ENCODE data around the gene NUP205. TPM values are rescaled to one million over a fixed set of nuclear protein-coding genes. Genes with fewer than 3 reads are reported as not detected.
"Not testable (repeated sequence)": the region's sequence is repeated elsewhere in the genome, so short reads cannot be mapped to it uniquely, and the experiment has no call there.

The NUP205 gene
- total RNA-seq, 8 experiments from 2014 or later, result 26.2 to 68.4 (median 32.7) TPM

DNA sequence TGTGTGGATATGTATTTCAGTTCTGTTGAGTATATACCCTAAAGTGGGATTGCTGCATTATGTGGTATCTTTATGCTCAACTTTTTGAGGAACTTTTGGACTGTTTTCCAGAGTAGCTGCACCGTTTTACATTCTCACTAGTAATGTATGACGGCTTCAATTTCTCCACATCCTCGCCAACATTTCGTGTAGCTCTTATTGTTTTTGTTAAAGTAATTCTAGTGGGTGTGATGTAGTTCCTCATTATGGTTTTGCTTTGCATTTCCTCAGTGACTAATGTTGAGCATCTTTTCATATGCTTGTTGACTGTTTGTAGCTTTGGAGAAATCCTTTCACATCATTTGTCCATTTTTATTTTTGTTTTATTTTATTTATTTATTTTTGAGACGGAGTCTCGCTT, 109.1 kb downstream of the NUP205 start:
- in situ Hi-C loops (cut with MboI; ENCODE audit: low pct_unique_long_range_greater_than_20kb in 2 of 9, low sequenced_read_pairs in 9 of 9, unreplicated experiment in 9 of 9), result loop anchor here in 1 of 9 experiments (25.0 kb wide), 1 partner anchor 345 kb away; no protein-coding TSS in a partner anchor
- ATAC-seq (replicated peaks in 6 of 8), result no peak
- Histone ChIP-seq H3K4me3 (no peak overlapping the region), H3K27ac (no peak overlapping the region), H3K4me1 (replicated peaks in 1 of 2) (peaks cover 9 to 10% of the 10 kb centered on the region in 2 donors)
- WGBS, 10 experiments, result 66 to 97% (median 84%) methylated on average over 3 to 6 of the region's 6 CpGs; no CpG with 5 or more reads in 1 of the 10 experiments

- not testable (repeated sequence) for H3K4me1 ChIP-seq (replicated peaks in 1 of 2); H3K4me3 ChIP-seq; H3K27ac ChIP-seq; ATAC-seq (replicated peaks in 6 of 8)
- in situ Hi-C loops (cut with MboI; ENCODE audit: low pct_unique_long_range_greater_than_20kb in 2 of 9, low sequenced_read_pairs in 9 of 9, unreplicated experiment in 9 of 9), result loop anchor here in 1 of 9 experiments (25.0 kb wide), 1 partner anchor 345 kb away; no protein-coding TSS in a partner anchor
- WGBS, 10 experiments, result 83 to 100% (median 100%) methylated on average over 1 of the region's 1 CpG
These were observed 109.9 kb downstream of the NUP205 start for GRCh38 chr7:135667626-135668025.

DNA sequence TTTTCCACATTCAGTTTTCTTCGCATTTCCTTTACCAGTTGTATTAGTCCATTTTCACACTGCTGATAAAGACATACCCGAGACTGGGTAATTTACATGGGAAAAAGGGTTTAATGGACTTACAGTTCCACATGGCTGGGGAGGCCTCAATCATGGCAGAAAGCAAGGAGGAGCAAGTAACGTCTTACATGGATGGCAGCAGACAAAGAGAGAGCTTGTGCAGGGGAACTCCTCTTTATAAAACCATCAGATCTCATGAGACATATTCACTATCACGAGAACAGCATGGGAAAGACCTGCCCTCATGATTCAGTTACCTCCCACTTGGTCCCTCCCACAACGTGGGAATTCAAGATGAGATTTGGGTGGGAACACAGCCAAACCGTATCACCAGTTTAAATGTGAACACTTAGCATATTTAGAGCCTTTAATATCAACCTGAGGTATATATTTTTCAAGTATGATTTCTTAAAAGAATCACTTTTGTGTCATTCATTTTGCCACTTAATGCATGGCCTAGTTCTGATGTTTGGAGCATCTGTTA, 111.2 kb downstream of the NUP205 start:
- not testable (repeated sequence) for H3K4me3 ChIP-seq; H3K4me1 ChIP-seq (replicated peaks in 1 of 2); H3K27ac ChIP-seq; ATAC-seq (replicated peaks in 6 of 8)
- WGBS, 10 experiments, result 59 to 100% (median 66%) methylated on average over 2 to 6 of the region's 6 CpGs; no CpG with 5 or more reads in 2 of the 10 experiments
- in situ Hi-C loops (cut with MboI; ENCODE audit: low pct_unique_long_range_greater_than_20kb in 2 of 9, low sequenced_read_pairs in 9 of 9, unreplicated experiment in 9 of 9), result loop anchor here in 1 of 9 experiments (25.0 kb wide), 1 partner anchor 343 kb away; no protein-coding TSS in a partner anchor

- no peak for ATAC-seq (replicated peaks in 6 of 8)
- no peaks in the 10 kb centered on the region for H3K4me1 ChIP-seq (replicated peaks in 1 of 2)
- no peak overlapping the region for H3K4me3 ChIP-seq
- 38 to 100% (median 100%) methylated on average over 1 of the region's 1 CpG; no CpG with 5 or more reads in 4 of the 10 experiments for WGBS, 10 experiments
- no peak overlapping the region for H3K27ac ChIP-seq
- in situ Hi-C loops (cut with MboI; ENCODE audit: low pct_unique_long_range_greater_than_20kb in 2 of 9, low sequenced_read_pairs in 9 of 9, unreplicated experiment in 9 of 9), result loop anchor here in 1 of 9 experiments (25.0 kb wide), 1 partner anchor 343 kb away; no protein-coding TSS in a partner anchor
These were observed 112.1 kb downstream of the NUP205 start for GRCh38 chr7:135669774-135670173.

DNA sequence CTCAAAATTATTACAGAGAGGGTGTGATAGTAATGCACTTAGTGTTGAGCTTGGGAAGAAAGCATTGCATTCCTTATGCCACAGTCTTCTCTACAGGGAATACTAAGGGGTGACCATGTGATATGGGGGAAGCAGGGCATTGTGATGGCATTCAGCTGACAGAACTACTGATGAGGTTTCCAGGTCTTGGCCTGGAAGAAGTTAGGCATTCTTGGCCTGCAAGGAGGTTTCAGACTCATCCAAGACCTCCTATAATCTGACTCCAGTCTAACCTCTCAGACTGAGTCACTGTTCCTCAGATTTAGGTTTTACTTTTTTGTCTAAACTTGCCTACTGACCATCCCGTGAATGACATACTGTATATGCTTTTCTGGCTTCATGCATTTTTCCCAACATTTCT, 112.5 kb downstream of the NUP205 start:
- in situ Hi-C loops (cut with MboI; ENCODE audit: low pct_unique_long_range_greater_than_20kb in 2 of 9, low sequenced_read_pairs in 9 of 9, unreplicated experiment in 9 of 9), result loop anchor here in 1 of 9 experiments (25.0 kb wide), 1 partner anchor 342 kb away; no protein-coding TSS in a partner anchor
- Histone ChIP-seq H3K4me1 (replicated peaks in 1 of 2) (no peaks in the 10 kb centered on the region), H3K27ac (no peak overlapping the region), H3K4me3 (no peak overlapping the region)
- ATAC-seq (replicated peaks in 6 of 8), result peak in 2 of 8 experiments; percentile 10 to 48
- 0 to 100% (median 29%) methylated on average over 1 of the region's 1 CpG; no CpG with 5 or more reads in 3 of the 10 experiments for WGBS, 10 experiments

- 0 to 94% (median 60%) methylated on average over 1 to 3 of the region's 3 CpGs; no CpG with 5 or more reads in 4 of the 10 experiments for WGBS, 10 experiments
- ATAC-seq (replicated peaks in 6 of 8), result peak in 5 of 8 experiments; percentile 36 to 89 (median 88)
- in situ Hi-C loops (cut with MboI; ENCODE audit: low pct_unique_long_range_greater_than_20kb in 2 of 9, low sequenced_read_pairs in 9 of 9, unreplicated experiment in 9 of 9), result loop anchor here in 1 of 9 experiments (25.0 kb wide), 1 partner anchor 340 kb away; no protein-coding TSS in a partner anchor
- Histone ChIP-seq H3K27ac (no peak overlapping the region), H3K4me3 (no peak overlapping the region), H3K4me1 (replicated peaks in 1 of 2) (no peaks in the 10 kb centered on the region)
These were observed 115.0 kb downstream of the NUP205 start for GRCh38 chr7:135672560-135673359.

DNA sequence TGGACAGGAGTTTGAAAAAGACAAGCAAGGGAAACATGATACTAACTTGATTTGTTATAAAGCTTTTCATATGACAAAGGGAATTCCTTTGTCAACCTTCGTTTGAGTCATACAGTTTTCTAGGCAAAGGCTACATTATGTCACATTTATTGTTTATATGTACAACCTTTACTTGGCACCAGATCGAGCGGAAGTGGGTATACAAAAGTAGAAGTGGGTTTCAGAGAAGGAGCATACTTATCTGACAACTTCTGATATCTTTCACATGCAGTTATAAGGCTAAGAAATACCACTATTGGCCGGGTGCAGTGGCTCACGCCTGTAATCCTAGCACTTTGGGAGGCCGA, 115.6 kb downstream of the NUP205 start:
- WGBS, 10 experiments, result 0 to 100% (median 92%) methylated on average over 1 to 6 of the region's 6 CpGs; no CpG with 5 or more reads in 1 of the 10 experiments
- Histone ChIP-seq H3K4me3 (no peak overlapping the region), H3K27ac (no peak overlapping the region), H3K4me1 (replicated peaks in 1 of 2) (no peaks in the 10 kb centered on the region)
- in situ Hi-C loops (cut with MboI; ENCODE audit: low pct_unique_long_range_greater_than_20kb in 2 of 9, low sequenced_read_pairs in 9 of 9, unreplicated experiment in 9 of 9), result loop anchor here in 1 of 9 experiments (25.0 kb wide), 1 partner anchor 339 kb away; no protein-coding TSS in a partner anchor
- peak in 1 of 8 experiments; percentile 10 for ATAC-seq (replicated peaks in 6 of 8)

DNA sequence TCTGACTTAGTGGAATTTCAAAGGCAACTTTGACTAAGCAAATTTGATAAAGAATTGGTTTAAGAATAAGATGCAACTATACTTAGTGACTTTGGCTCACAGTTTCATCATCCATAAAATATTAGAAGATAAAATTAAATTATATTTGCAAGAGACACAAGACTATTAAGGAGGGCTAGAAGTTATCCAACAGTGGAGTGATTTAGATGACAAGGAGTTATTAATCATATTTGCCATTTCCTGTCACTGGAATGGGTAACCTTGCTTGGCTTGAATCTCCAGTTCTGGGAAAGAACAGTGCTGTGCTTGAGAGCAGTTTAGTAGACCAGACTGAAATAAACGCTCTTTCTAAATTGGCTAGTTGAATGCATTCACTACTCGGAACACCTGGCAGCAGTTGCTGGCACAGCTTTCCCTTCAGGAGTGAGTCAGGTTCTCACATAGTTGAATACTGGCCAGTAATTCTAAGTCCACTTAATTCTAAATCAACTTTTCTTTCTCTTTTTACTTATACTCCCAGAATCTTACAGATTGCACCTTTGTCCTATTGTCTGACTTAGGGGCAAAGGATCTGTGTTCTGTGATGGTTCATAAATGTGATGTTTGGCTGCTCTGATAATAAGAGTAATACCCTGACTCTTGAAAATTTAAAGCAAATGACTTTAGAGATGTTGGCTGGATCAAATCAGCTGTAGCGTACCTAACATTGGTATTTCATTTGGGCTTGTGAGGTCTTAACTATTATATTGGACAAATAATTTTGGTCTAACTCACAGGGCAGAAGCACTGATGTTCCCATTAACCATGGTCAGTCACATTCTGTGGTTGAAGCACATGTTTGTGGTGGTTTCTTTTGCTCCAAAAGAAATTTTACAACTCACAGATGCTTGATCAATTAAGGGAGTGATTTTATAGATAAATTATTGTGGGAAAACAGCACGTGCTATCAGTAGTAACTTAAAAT, 121.2 kb downstream of the NUP205 start:
- 36 to 100% (median 94%) methylated on average over 1 to 4 of the region's 4 CpGs; no CpG with 5 or more reads in 1 of the 10 experiments for WGBS, 10 experiments
- Histone ChIP-seq H3K27ac (no peak overlapping the region), H3K4me3 (no peak overlapping the region), H3K4me1 (replicated peaks in 1 of 2) (no peaks in the 10 kb centered on the region)
- in situ Hi-C loops (cut with MboI; ENCODE audit: low pct_unique_long_range_greater_than_20kb in 2 of 9, low sequenced_read_pairs in 9 of 9, unreplicated experiment in 9 of 9), result loop anchor here in 1 of 9 experiments (25.0 kb wide), 1 partner anchor 333 kb away; no protein-coding TSS in a partner anchor
- ATAC-seq (replicated peaks in 6 of 8), result peak in 1 of 8 experiments; percentile 48

GRCh38 chr7:135681762-135682161, 124.0 kb downstream of the NUP205 start:
- no peak for ATAC-seq (replicated peaks in 6 of 8)
- no peaks in the 10 kb centered on the region for H3K4me1 ChIP-seq (replicated peaks in 1 of 2)
- in situ Hi-C loops (cut with MboI; ENCODE audit: low pct_unique_long_range_greater_than_20kb in 2 of 9, low sequenced_read_pairs in 9 of 9, unreplicated experiment in 9 of 9), result loop anchor here in 1 of 9 experiments (25.0 kb wide), 1 partner anchor 331 kb away; no protein-coding TSS in a partner anchor
- WGBS, 10 experiments, result 62 to 100% (median 91%) methylated on average over 1 to 5 of the region's 5 CpGs; no CpG with 5 or more reads in 1 of the 10 experiments
- no peak overlapping the region for H3K27ac ChIP-seq
- H3K4me3 ChIP-seq, result no peak overlapping the region

- 80 to 100% (median 100%) methylated on average over 1 of the region's 3 CpGs; no CpG with 5 or more reads in 7 of the 10 experiments for WGBS, 10 experiments
- Histone ChIP-seq H3K27ac (no peak overlapping the region), H3K4me3 (no peak overlapping the region), H3K4me1 (replicated peaks in 1 of 2) (no peaks in the 10 kb centered on the region)
- no peak for ATAC-seq (replicated peaks in 6 of 8)
- in situ Hi-C loops (cut with MboI; ENCODE audit: low pct_unique_long_range_greater_than_20kb in 2 of 9, low sequenced_read_pairs in 9 of 9, unreplicated experiment in 9 of 9), result loop anchor here in 1 of 9 experiments (25.0 kb wide), 1 partner anchor 330 kb away; no protein-coding TSS in a partner anchor
These were observed 124.5 kb downstream of the NUP205 start for GRCh38 chr7:135682191-135682590.

DNA sequence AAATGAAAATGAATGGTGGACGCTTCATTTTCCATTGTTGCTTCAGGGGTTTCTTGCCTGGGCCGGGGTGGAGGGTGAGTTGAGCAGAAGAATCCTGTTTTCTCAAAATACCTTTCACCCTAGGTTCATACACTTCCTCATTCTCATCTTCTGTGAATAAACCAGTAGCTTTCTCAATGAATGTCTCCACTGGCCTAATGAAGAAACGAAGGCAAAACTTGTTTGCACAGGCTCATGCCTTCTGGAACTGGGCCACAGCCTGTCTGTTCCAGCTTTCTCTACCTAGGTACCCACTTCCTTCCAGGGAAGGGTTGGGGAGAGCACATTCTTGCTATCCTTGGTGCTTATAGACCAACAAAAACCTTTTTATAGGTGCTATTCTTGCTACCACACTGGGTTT, 125.9 kb downstream of the NUP205 start:
- ATAC-seq (replicated peaks in 6 of 8), result no peak
- H3K4me1 ChIP-seq (replicated peaks in 1 of 2), result no peaks in the 10 kb centered on the region
- 86 to 100% (median 97%) methylated on average over 1 to 3 of the region's 3 CpGs; no CpG with 5 or more reads in 1 of the 10 experiments for WGBS, 10 experiments
- no peak overlapping the region for H3K27ac ChIP-seq
- in situ Hi-C loops (cut with MboI; ENCODE audit: low pct_unique_long_range_greater_than_20kb in 2 of 9, low sequenced_read_pairs in 9 of 9, unreplicated experiment in 9 of 9), result loop anchor here in 1 of 9 experiments (25.0 kb wide), 1 partner anchor 329 kb away; no protein-coding TSS in a partner anchor
- H3K4me3 ChIP-seq, result no peak overlapping the region

- Histone ChIP-seq H3K4me1 (replicated peaks in 1 of 2) (no peaks in the 10 kb centered on the region), H3K27ac (no peak overlapping the region), H3K4me3 (no peak overlapping the region)
- ATAC-seq (replicated peaks in 6 of 8), result peak in 1 of 8 experiments; percentile 55
- in situ Hi-C loops (cut with MboI; ENCODE audit: low pct_unique_long_range_greater_than_20kb in 2 of 9, low sequenced_read_pairs in 9 of 9, unreplicated experiment in 9 of 9), result loop anchor here in 1 of 9 experiments (25.0 kb wide), 1 partner anchor 328 kb away; no protein-coding TSS in a partner anchor
- 0 to 100% (median 82%) methylated on average over 1 to 3 of the region's 3 CpGs; no CpG with 5 or more reads in 2 of the 10 experiments for WGBS, 10 experiments
These were observed 126.4 kb downstream of the NUP205 start for GRCh38 chr7:135684136-135684535.
